Skeletal muscle tissue (tissue), 4 donors: ENCODE results near the gene B3GAT1. TPM values are rescaled to one million over a fixed set of nuclear protein-coding genes. Genes with fewer than 3 reads are reported as not detected.

Experiments used
- H3K27ac ChIP-seq: one replicate; pipeline ENCODE4 v1.7.0; 2013; ENCODE audit warnings: mild to moderate bottlenecking, low read depth, low read length, inconsistent platforms
- H3K27me3 ChIP-seq, 3 donors: one replicate each; pipeline ENCODE4 v1.7.0; 2013; ENCODE audit warnings: low read length in 3 of 3; ENCODE audit not compliant: control insufficient read depth in 3 of 3, insufficient read depth in 3 of 3
- H3K36me3 ChIP-seq, 3 donors: one replicate each; pipeline ENCODE4 v1.7.0; 2013; ENCODE audit warnings: low read length in 3 of 3; ENCODE audit not compliant: control insufficient read depth in 3 of 3, insufficient read depth in 3 of 3
- H3K4me1 ChIP-seq, 3 donors: one replicate each; pipeline ENCODE4 v1.7.0; 2013; ENCODE audit warnings: low read length in 3 of 3, mild to moderate bottlenecking in 3 of 3; ENCODE audit not compliant: control insufficient read depth in 3 of 3, insufficient read depth in 3 of 3
- H3K4me3 ChIP-seq, 3 donors: one replicate each; pipeline ENCODE4 v1.7.0; 2013; ENCODE audit warnings: low read length in 3 of 3
- H3K9ac ChIP-seq, 3 donors: one replicate each; pipeline ENCODE4 v1.7.0; 2013; ENCODE audit warnings: low read length in 3 of 3, mild to moderate bottlenecking in 3 of 3, moderate library complexity in 2 of 3, low read depth in 1 of 3
- H3K9me3 ChIP-seq, 3 donors: one replicate each; pipeline ENCODE4 v1.7.0; 2013; ENCODE audit warnings: low read length in 3 of 3; ENCODE audit not compliant: control insufficient read depth in 3 of 3
- total RNA-seq: library from RNA; depleted of rRNA; stranded (reverse); fragments of >200 nt; gene quantifications from one replicate; pipeline ENCODE4 v1.2.3, GENCODE V29; 2014
- donor health status: Osteomylitis.

The B3GAT1 gene
- total RNA-seq, 1 donor from 2014 or later, result under 0.01 TPM

GRCh38 chr11:134442246-134442645, 30.2 kb upstream of the B3GAT1 start:
- H3K4me1 ChIP-seq, result no peaks in the 10 kb centered on the region
- no peak overlapping the region for H3K9ac ChIP-seq
- H3K4me3 ChIP-seq, result no peak overlapping the region
- H3K9me3 ChIP-seq, result no peaks in the 10 kb centered on the region
- H3K36me3 ChIP-seq, result no peaks in the 10 kb centered on the region
- H3K27ac ChIP-seq, result no peak overlapping the region
- peaks cover 0 to 14% (median 11%) of the 10 kb centered on the region in 3 donors for H3K27me3 ChIP-seq

- Histone ChIP-seq H3K4me1 (no peaks in the 10 kb centered on the region), H3K36me3 (no peaks in the 10 kb centered on the region), H3K9ac (no peak overlapping the region), H3K4me3 (no peak overlapping the region), H3K27ac (no peak overlapping the region), H3K9me3 (no peaks in the 10 kb centered on the region), H3K27me3 (peaks cover 0 to 16% (median 11%) of the 10 kb centered on the region in 3 donors)
Observed at GRCh38 chr11:134441706-134442105, 29.7 kb upstream of the B3GAT1 start.

- Histone ChIP-seq H3K36me3 (no peaks in the 10 kb centered on the region), H3K9ac (no peak overlapping the region), H3K9me3 (no peaks in the 10 kb centered on the region), H3K27ac (no peak overlapping the region), H3K4me3 (no peak overlapping the region), H3K4me1 (no peaks in the 10 kb centered on the region), H3K27me3 (peaks cover 0 to 20% (median 11%) of the 10 kb centered on the region in 3 donors)
Observed at GRCh38 chr11:134441281-134441680, 29.2 kb upstream of the B3GAT1 start.

- no peak overlapping the region for H3K4me3 ChIP-seq
- no peak overlapping the region for H3K9ac ChIP-seq
- H3K9me3 ChIP-seq, result no peaks in the 10 kb centered on the region
- no peaks in the 10 kb centered on the region for H3K4me1 ChIP-seq
- H3K27me3 ChIP-seq, result peaks cover 0 to 20% (median 11%) of the 10 kb centered on the region in 3 donors
- H3K36me3 ChIP-seq, result no peaks in the 10 kb centered on the region
- no peak overlapping the region for H3K27ac ChIP-seq
Observed at GRCh38 chr11:134440851-134441250, 28.8 kb upstream of the B3GAT1 start.

GRCh38 chr11:134438542-134439537, 26.8 kb upstream of the B3GAT1 start:
- H3K36me3 ChIP-seq, result no peaks in the 10 kb centered on the region
- H3K4me3 ChIP-seq, result no peak overlapping the region
- no peaks in the 10 kb centered on the region for H3K4me1 ChIP-seq
- H3K9me3 ChIP-seq, result no peaks in the 10 kb centered on the region
- H3K27me3 ChIP-seq, result peaks cover 0 to 23% (median 17%) of the 10 kb centered on the region in 3 donors
- no peak overlapping the region for H3K27ac ChIP-seq
- no peak overlapping the region for H3K9ac ChIP-seq

GRCh38 chr11:134437821-134438220, 25.8 kb upstream of the B3GAT1 start:
- H3K27ac ChIP-seq, result no peak overlapping the region
- no peak overlapping the region for H3K4me3 ChIP-seq
- H3K9me3 ChIP-seq, result no peaks in the 10 kb centered on the region
- H3K9ac ChIP-seq, result no peak overlapping the region
- no peaks in the 10 kb centered on the region for H3K36me3 ChIP-seq
- no peaks in the 10 kb centered on the region for H3K4me1 ChIP-seq
- H3K27me3 ChIP-seq, result peaks cover 0 to 25% (median 23%) of the 10 kb centered on the region in 3 donors

GRCh38 chr11:134436781-134437180, 24.7 kb upstream of the B3GAT1 start:
- Histone ChIP-seq H3K9ac (no peak overlapping the region), H3K27ac (no peak overlapping the region), H3K9me3 (no peaks in the 10 kb centered on the region), H3K4me1 (no peaks in the 10 kb centered on the region), H3K27me3 (peaks cover 0 to 24% (median 16%) of the 10 kb centered on the region in 3 donors), H3K36me3 (no peaks in the 10 kb centered on the region), H3K4me3 (no peak overlapping the region)

GRCh38 chr11:134433806-134434205, 21.8 kb upstream of the B3GAT1 start:
- Histone ChIP-seq H3K4me1 (no peaks in the 10 kb centered on the region), H3K27me3 (peaks cover 9 to 31% (median 25%) of the 10 kb centered on the region in 3 donors), H3K4me3 (no peak overlapping the region), H3K9ac (no peak overlapping the region), H3K36me3 (no peaks in the 10 kb centered on the region), H3K9me3 (no peaks in the 10 kb centered on the region), H3K27ac (no peak overlapping the region)

- no peaks in the 10 kb centered on the region for H3K36me3 ChIP-seq
Observed at GRCh38 chr11:134433251-134433650, 21.2 kb upstream of the B3GAT1 start.

GRCh38 chr11:134432776-134433175, 20.7 kb upstream of the B3GAT1 start:
- Histone ChIP-seq H3K4me3 (no peak overlapping the region), H3K9me3 (no peaks in the 10 kb centered on the region), H3K9ac (no peak overlapping the region), H3K4me1 (no peaks in the 10 kb centered on the region), H3K36me3 (no peaks in the 10 kb centered on the region), H3K27ac (no peak overlapping the region), H3K27me3 (peaks cover 15 to 33% (median 27%) of the 10 kb centered on the region in 3 donors)

More at GRCh38 chr11:134433251-134433650, 21.2 kb upstream of the B3GAT1 start:
- H3K27me3 ChIP-seq, result peaks cover 15 to 32% (median 23%) of the 10 kb centered on the region in 3 donors
- H3K27ac ChIP-seq, result no peak overlapping the region
- H3K4me1 ChIP-seq, result no peaks in the 10 kb centered on the region
- H3K9me3 ChIP-seq, result no peaks in the 10 kb centered on the region
- H3K9ac ChIP-seq, result no peak overlapping the region
- no peak overlapping the region for H3K4me3 ChIP-seq
